Uterus (tissue), 2 donors: Measurements from ENCODE around the gene MAPRE3.

Source experiments
- POLR2A ChIP-seq, 2 donors: fragments of 450-650 bp; IDR thresholded peaks; one replicate each; pipeline ENCODE4 v1.6.1; 2016; ENCODE audit warnings: antibody characterized with exemption in 2 of 2, mild to moderate bottlenecking in 1 of 2, moderate library complexity in 1 of 2
- TF ChIP-seq, protein P1 (sequence below), 4 experiments: fragments of 200-600 bp in 2 of 4; fragments of 450-650 bp in 2 of 4; sonication (generic) in 2 of 4; IDR thresholded peaks; one replicate each; pipeline ENCODE4 v1.5.1; 2016 to 2019; ENCODE audit warnings: antibody characterized with exemption in 4 of 4, mild to moderate bottlenecking in 2 of 4, moderate library complexity in 1 of 4

GRCh38 chr2:26946841-26947784 lies 23.3 kb upstream of the MAPRE3 start:
- TF ChIP-seq, protein P1, sequence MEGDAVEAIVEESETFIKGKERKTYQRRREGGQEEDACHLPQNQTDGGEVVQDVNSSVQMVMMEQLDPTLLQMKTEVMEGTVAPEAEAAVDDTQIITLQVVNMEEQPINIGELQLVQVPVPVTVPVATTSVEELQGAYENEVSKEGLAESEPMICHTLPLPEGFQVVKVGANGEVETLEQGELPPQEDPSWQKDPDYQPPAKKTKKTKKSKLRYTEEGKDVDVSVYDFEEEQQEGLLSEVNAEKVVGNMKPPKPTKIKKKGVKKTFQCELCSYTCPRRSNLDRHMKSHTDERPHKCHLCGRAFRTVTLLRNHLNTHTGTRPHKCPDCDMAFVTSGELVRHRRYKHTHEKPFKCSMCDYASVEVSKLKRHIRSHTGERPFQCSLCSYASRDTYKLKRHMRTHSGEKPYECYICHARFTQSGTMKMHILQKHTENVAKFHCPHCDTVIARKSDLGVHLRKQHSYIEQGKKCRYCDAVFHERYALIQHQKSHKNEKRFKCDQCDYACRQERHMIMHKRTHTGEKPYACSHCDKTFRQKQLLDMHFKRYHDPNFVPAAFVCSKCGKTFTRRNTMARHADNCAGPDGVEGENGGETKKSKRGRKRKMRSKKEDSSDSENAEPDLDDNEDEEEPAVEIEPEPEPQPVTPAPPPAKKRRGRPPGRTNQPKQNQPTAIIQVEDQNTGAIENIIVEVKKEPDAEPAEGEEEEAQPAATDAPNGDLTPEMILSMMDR (IDR thresholded peaks at IDR 0.05), result no peak
- no peak for TF ChIP-seq POLR2A (IDR thresholded peaks at IDR 0.05)
